GM21786 (cell line): ENCODE results near the gene ATOSA.

Experiments used
- ATAC-seq: cut with Tn5 transposase; IDR thresholded peaks from one replicate; pipeline ENCODE4 v1.9.1; 2021; ENCODE audit not compliant: unreplicated experiment

Gene ATOSA

GRCh38 chr15:52653431-52653964, 25.7 kb downstream of the ATOSA start:
- ATAC-seq = no peak

GRCh38 chr15:52652984-52653383, 26.2 kb downstream of the ATOSA start:
- no peak for ATAC-seq

GRCh38 chr15:52652286-52652685, 26.9 kb downstream of the ATOSA start:
- no peak for ATAC-seq

- ATAC-seq = no peak
Observed at GRCh38 chr15:52651868-52652267, 27.3 kb downstream of the ATOSA start.

GRCh38 chr15:52651114-52651513, 28.1 kb downstream of the ATOSA start:
- no peak for ATAC-seq

- no peak for ATAC-seq
Observed at GRCh38 chr15:52649686-52650085, 29.5 kb downstream of the ATOSA start.

- ATAC-seq = no peak
Observed at GRCh38 chr15:52645916-52646315, 33.3 kb downstream of the ATOSA start.

GRCh38 chr15:52642386-52643361, 36.5 kb downstream of the ATOSA start:
- no peak for ATAC-seq

GRCh38 chr15:52636459-52636858, 42.7 kb downstream of the ATOSA start:
- no peak for ATAC-seq

- ATAC-seq = no peak
Observed at GRCh38 chr15:52635908-52636307, 43.3 kb downstream of the ATOSA start.
